Hematopoietic multipotent progenitor cell treated with erythropoietin and hydrocortisone succinate and interleukin-3 and kit ligand, for 6 days (in vitro differentiated cells): ENCODE measurements around the gene SPATA13.
"Not testable (repeated sequence)": the region's sequence is repeated elsewhere in the genome, so short reads cannot be mapped to it uniquely, and the experiment has no call there.

Source experiments
- DNase-seq: peaks from one replicate; pipeline ENCODE4 v3.0.0-alpha.2; 2015

Gene SPATA13

GRCh38 chr13:24203273-24203672 lies 42.8 kb downstream of the SPATA13 start:
- no peak for DNase-seq

GRCh38 chr13:24203811-24204210 lies 43.3 kb downstream of the SPATA13 start:
- peak; percentile 69 for DNase-seq

GRCh38 chr13:24205076-24205475 lies 44.6 kb downstream of the SPATA13 start:
- not testable (repeated sequence) for DNase-seq

- DNase-seq, result no peak
Observed at GRCh38 chr13:24207841-24208667, 47.5 kb downstream of the SPATA13 start.

GRCh38 chr13:24209138-24209537 lies 48.6 kb downstream of the SPATA13 start:
- no peak for DNase-seq

GRCh38 chr13:24212254-24212653 lies 51.7 kb downstream of the SPATA13 start:
- no peak for DNase-seq

GRCh38 chr13:24212674-24213073 lies 52.2 kb downstream of the SPATA13 start:
- no peak for DNase-seq

GRCh38 chr13:24213932-24214331 lies 53.4 kb downstream of the SPATA13 start:
- DNase-seq, result no peak

GRCh38 chr13:24214528-24214927 lies 54.0 kb downstream of the SPATA13 start:
- no peak for DNase-seq

- DNase-seq, result no peak
Observed at GRCh38 chr13:24215126-24215525, 54.6 kb downstream of the SPATA13 start.

GRCh38 chr13:24215732-24216131 lies 55.2 kb downstream of the SPATA13 start:
- no peak for DNase-seq

- no peak for DNase-seq
Observed at GRCh38 chr13:24216176-24216575, 55.7 kb downstream of the SPATA13 start.

GRCh38 chr13:24216779-24217178 lies 56.3 kb downstream of the SPATA13 start:
- not testable (repeated sequence) for DNase-seq

GRCh38 chr13:24217601-24218281 lies 57.2 kb downstream of the SPATA13 start:
- DNase-seq, result peak; percentile 63

GRCh38 chr13:24218338-24218737 lies 57.8 kb downstream of the SPATA13 start:
- DNase-seq, result no peak

- DNase-seq, result peak; percentile 16
Observed at GRCh38 chr13:24218977-24219376, 58.5 kb downstream of the SPATA13 start.

- peak; percentile 96 for DNase-seq
Observed at GRCh38 chr13:24220086-24220703, 59.7 kb downstream of the SPATA13 start.

- DNase-seq, result no peak
Observed at GRCh38 chr13:24221007-24221406, 60.5 kb downstream of the SPATA13 start.

GRCh38 chr13:24222756-24223155 lies 62.2 kb downstream of the SPATA13 start:
- no peak for DNase-seq

- DNase-seq, result no peak
Observed at GRCh38 chr13:24223341-24224231, 63.1 kb downstream of the SPATA13 start.

- no peak for DNase-seq
Observed at GRCh38 chr13:24224232-24224680, 63.7 kb downstream of the SPATA13 start.

- DNase-seq, result no peak
Observed at GRCh38 chr13:24225062-24225461, 64.5 kb downstream of the SPATA13 start.

- no peak for DNase-seq
Observed at GRCh38 chr13:24225930-24226329, 65.4 kb downstream of the SPATA13 start.
